ENCODE measurements around the gene HEXA.
A peak's percentile ranks its signal among the peaks of the same experiment; 100 is the strongest.

The HEXA gene

DNA sequence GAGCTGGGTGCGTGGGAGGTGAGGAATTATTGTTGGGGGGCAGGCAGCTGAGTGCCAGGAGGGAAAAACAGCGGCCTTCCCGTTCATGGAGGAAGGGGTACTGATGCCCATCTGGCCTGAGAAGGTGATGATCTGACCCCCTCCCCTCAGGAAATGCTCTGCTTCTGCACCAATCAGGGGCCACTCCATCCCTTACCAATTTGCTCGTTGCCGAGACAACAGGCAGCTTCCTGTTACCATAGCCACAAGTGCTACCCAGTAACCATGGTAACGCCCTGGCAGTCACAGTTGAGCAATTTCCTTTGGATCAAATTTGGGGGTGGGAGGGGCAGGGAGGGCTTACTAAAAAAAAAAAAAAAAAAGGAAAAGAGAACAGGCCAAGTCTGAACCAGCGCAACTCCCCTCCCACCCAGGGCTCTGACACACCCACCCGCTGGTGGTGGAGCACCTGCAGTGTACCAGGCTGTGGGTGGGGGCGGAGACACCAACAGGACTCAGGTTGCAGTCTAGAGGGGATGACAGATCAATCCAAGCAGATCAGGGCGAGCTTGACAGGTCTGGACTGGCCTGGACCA is 69.5 kb downstream of the HEXA start:
- no peak for TF ChIP-seq CTCF (IDR thresholded peaks at IDR 0.05; ENCODE audit: borderline replicate concordance, control extremely low read depth, extremely low read depth, insufficient read depth, missing control alignments)
- peak; percentile 34 for DNase-seq (ENCODE audit: low spot score)
- in situ Hi-C loops (cut with MboI; ENCODE audit: low sequenced_read_pairs, unreplicated experiment) = loop anchor here (10.0 kb wide), 1 partner anchor 369 kb away; no protein-coding TSS in a partner anchor

- in situ Hi-C loops (cut with MboI; ENCODE audit: low sequenced_read_pairs, unreplicated experiment) = loop anchor here (10.0 kb wide), 1 partner anchor 370 kb away; no protein-coding TSS in a partner anchor
- DNase-seq (ENCODE audit: low spot score) = no peak
- no peak for TF ChIP-seq CTCF (IDR thresholded peaks at IDR 0.05; ENCODE audit: borderline replicate concordance, control extremely low read depth, extremely low read depth, insufficient read depth, missing control alignments)
These were observed 71.2 kb downstream of the HEXA start for GRCh38 chr15:72304596-72304995.

- DNase-seq (ENCODE audit: low spot score) = no peak
- in situ Hi-C loops (cut with MboI; ENCODE audit: low sequenced_read_pairs, unreplicated experiment) = loop anchor here (10.0 kb wide), 1 partner anchor 372 kb away; no protein-coding TSS in a partner anchor
- no peak for TF ChIP-seq CTCF (IDR thresholded peaks at IDR 0.05; ENCODE audit: borderline replicate concordance, control extremely low read depth, extremely low read depth, insufficient read depth, missing control alignments)
These were observed 72.9 kb downstream of the HEXA start for GRCh38 chr15:72302955-72303354.

Data from GM13976 (cell line).